Muscle layer of colon (tissue), 2 donors: ENCODE results near the gene KRT73.

Experiments
- H3K27ac ChIP-seq: one replicate; pipeline ENCODE4 v1.7.0; 2013; ENCODE audit warnings: low read depth, mild to moderate bottlenecking, low read length, moderate library complexity
- H3K27me3 ChIP-seq, 2 donors: one replicate each; pipeline ENCODE4 v1.7.0; 2013; ENCODE audit warnings: low read length in 2 of 2, mild to moderate bottlenecking in 2 of 2; ENCODE audit not compliant: insufficient read depth in 2 of 2, control insufficient read depth in 1 of 2
- H3K36me3 ChIP-seq: one replicate; pipeline ENCODE4 v1.7.0; 2013; ENCODE audit warnings: mild to moderate bottlenecking, low read length; ENCODE audit not compliant: insufficient read depth
- H3K4me1 ChIP-seq: one replicate; pipeline ENCODE4 v1.7.0; 2013; ENCODE audit warnings: mild to moderate bottlenecking, low read length; ENCODE audit not compliant: insufficient read depth
- H3K4me3 ChIP-seq, 2 donors: one replicate each; pipeline ENCODE4 v1.7.0; 2013; ENCODE audit warnings: low read length in 2 of 2, low read depth in 1 of 2, mild to moderate bottlenecking in 1 of 2, moderate library complexity in 1 of 2
- H3K9ac ChIP-seq: one replicate; pipeline ENCODE4 v1.7.0; 2013; ENCODE audit warnings: low read length
- H3K9me3 ChIP-seq: one replicate; pipeline ENCODE4 v1.7.0; 2013; ENCODE audit warnings: mild to moderate bottlenecking, low read length
- donor health status: abdominal sarcoma.
- donor health status: Adenocarcinoma of cecum.

KRT73 gene

GRCh38 chr12:52591521-52591920, 26.8 kb downstream of the KRT73 start:
- no peaks in the 10 kb centered on the region for H3K27me3 ChIP-seq
- H3K9me3 ChIP-seq, result no peaks in the 10 kb centered on the region
- H3K27ac ChIP-seq, result no peak overlapping the region
- H3K36me3 ChIP-seq, result no peaks in the 10 kb centered on the region
- no peaks in the 10 kb centered on the region for H3K4me1 ChIP-seq
- no peak overlapping the region for H3K9ac ChIP-seq
- H3K4me3 ChIP-seq, result no peak overlapping the region

GRCh38 chr12:52590021-52590420, 28.3 kb downstream of the KRT73 start:
- H3K9me3 ChIP-seq, result no peaks in the 10 kb centered on the region
- H3K4me3 ChIP-seq, result no peak overlapping the region
- no peak overlapping the region for H3K27ac ChIP-seq
- H3K4me1 ChIP-seq, result no peaks in the 10 kb centered on the region
- no peaks in the 10 kb centered on the region for H3K27me3 ChIP-seq
- H3K36me3 ChIP-seq, result no peaks in the 10 kb centered on the region
- no peak overlapping the region for H3K9ac ChIP-seq

DNA sequence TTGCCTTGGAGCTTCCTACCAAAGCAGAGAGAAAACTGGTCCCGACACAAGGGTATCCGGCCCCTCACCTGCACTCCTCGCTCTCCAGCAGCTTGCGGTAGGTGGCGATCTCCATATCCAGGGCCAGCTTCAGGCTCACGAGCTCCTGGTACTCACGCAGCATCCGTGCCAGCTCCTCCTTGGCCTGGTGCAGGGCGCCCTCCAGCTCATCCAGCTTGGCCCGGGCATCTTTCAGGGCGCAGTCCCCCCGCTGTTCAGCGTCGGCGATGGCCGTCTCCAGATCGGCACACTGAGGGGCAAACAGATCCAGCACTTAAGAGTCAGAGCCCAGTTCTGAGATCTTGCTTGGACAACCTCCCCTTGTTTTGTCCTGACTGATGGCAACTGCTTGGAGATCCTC, 30.8 kb downstream of the KRT73 start:
- Histone ChIP-seq H3K36me3 (no peaks in the 10 kb centered on the region), H3K4me1 (no peaks in the 10 kb centered on the region), H3K9ac (no peak overlapping the region), H3K4me3 (no peak overlapping the region), H3K9me3 (no peaks in the 10 kb centered on the region), H3K27ac (no peak overlapping the region), H3K27me3 (peaks cover 0 to 3% of the 10 kb centered on the region in 2 donors)

- Histone ChIP-seq H3K4me3 (no peak overlapping the region), H3K4me1 (no peaks in the 10 kb centered on the region), H3K27me3 (peaks cover 0 to 3% of the 10 kb centered on the region in 2 donors), H3K36me3 (no peaks in the 10 kb centered on the region), H3K27ac (no peak overlapping the region), H3K9me3 (no peaks in the 10 kb centered on the region), H3K9ac (no peak overlapping the region)
These were observed 32.4 kb downstream of the KRT73 start for GRCh38 chr12:52585946-52586345.

DNA sequence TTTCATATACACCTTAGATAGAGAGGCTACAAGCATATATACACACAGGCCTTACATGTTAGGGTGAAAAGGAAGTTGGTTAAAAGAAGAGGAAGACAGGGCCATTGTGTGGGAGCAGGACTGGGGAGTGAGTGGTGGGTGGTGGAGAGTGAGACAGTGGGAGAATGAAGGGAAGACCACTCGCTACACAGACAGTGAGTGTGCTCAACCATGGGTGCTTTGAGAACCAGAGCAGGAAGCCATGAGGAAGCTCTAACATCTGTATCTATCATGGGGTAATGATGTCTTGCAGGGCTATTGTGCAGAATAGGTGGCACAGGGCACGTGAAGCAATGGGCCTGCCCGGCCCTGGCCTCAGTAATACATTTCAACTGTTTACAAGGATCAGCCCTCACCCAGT, 33.3 kb downstream of the KRT73 start:
- Histone ChIP-seq H3K4me1 (no peaks in the 10 kb centered on the region), H3K4me3 (no peak overlapping the region), H3K27ac (no peak overlapping the region), H3K9ac (no peak overlapping the region), H3K36me3 (no peaks in the 10 kb centered on the region), H3K9me3 (no peaks in the 10 kb centered on the region), H3K27me3 (peaks cover 0 to 3% of the 10 kb centered on the region in 2 donors)

- H3K4me3 ChIP-seq, result no peak overlapping the region
- H3K4me1 ChIP-seq, result no peaks in the 10 kb centered on the region
- no peaks in the 10 kb centered on the region for H3K36me3 ChIP-seq
- H3K9me3 ChIP-seq, result no peaks in the 10 kb centered on the region
- H3K27me3 ChIP-seq, result peaks cover 0 to 3% of the 10 kb centered on the region in 2 donors
- H3K9ac ChIP-seq, result no peak overlapping the region
- no peak overlapping the region for H3K27ac ChIP-seq
These were observed 34.1 kb downstream of the KRT73 start for GRCh38 chr12:52584156-52584682.

DNA sequence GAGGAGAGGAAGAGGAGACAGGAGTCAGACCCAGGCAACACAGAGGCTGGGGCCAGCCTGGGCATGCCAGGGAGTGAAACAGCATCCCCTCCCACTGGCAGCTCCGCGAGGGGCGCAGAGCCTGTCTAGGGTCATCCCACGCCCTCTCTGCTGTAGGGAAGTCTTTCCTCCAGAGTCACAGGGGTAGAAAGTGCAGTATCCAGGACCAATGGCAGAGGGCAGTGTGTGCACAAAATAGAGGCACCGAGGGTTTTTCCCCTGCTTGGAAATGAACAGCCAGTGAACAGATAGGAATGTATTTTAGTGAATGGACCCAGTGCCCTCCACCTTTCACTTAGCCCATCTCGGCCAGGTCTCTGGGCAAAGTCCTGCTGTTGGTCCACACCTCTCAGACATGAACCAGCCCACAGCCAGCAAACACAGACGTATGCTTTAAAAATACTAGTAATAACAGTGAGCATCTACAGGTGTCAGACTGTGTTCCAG, 35.3 kb downstream of the KRT73 start:
- Histone ChIP-seq H3K36me3 (no peaks in the 10 kb centered on the region), H3K27ac (no peak overlapping the region), H3K4me3 (no peak overlapping the region), H3K4me1 (no peaks in the 10 kb centered on the region), H3K9me3 (no peaks in the 10 kb centered on the region), H3K9ac (no peak overlapping the region), H3K27me3 (peaks cover 0 to 3% of the 10 kb centered on the region in 2 donors)

DNA sequence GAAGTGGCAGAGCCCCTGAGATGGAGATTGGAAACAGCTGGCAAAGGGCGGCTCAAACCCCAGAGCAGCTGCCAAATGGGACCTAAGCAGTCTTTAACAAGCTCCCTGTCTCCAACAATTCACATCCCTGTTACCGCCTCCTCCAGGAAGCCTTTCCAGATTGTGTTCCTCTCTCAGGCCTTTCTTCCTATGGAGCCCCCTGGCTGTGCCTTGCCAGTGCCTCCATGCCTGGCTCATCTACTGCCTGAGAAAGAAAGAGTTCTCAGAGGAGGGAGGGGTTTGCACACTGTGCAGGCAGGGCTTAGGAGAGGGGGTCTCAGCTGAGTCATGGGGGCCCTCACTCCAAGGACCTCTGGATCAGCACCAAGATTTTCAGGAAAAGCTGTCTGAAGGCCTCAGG, 35.9 kb downstream of the KRT73 start:
- peaks cover 0 to 3% of the 10 kb centered on the region in 2 donors for H3K27me3 ChIP-seq
- no peak overlapping the region for H3K27ac ChIP-seq
- H3K9ac ChIP-seq, result no peak overlapping the region
- no peaks in the 10 kb centered on the region for H3K4me1 ChIP-seq
- H3K36me3 ChIP-seq, result no peaks in the 10 kb centered on the region
- H3K9me3 ChIP-seq, result no peaks in the 10 kb centered on the region
- no peak overlapping the region for H3K4me3 ChIP-seq

GRCh38 chr12:52581481-52581880, 36.9 kb downstream of the KRT73 start:
- Histone ChIP-seq H3K9ac (no peak overlapping the region), H3K27ac (no peak overlapping the region), H3K36me3 (no peaks in the 10 kb centered on the region), H3K27me3 (peaks cover 0 to 3% of the 10 kb centered on the region in 2 donors), H3K4me3 (no peak overlapping the region), H3K9me3 (no peaks in the 10 kb centered on the region), H3K4me1 (no peaks in the 10 kb centered on the region)

GRCh38 chr12:52581066-52581465, 37.3 kb downstream of the KRT73 start:
- H3K27me3 ChIP-seq, result peaks cover 0 to 3% of the 10 kb centered on the region in 2 donors
- no peaks in the 10 kb centered on the region for H3K9me3 ChIP-seq
- no peak overlapping the region for H3K9ac ChIP-seq
- no peaks in the 10 kb centered on the region for H3K36me3 ChIP-seq
- no peak overlapping the region for H3K27ac ChIP-seq
- H3K4me1 ChIP-seq, result no peaks in the 10 kb centered on the region
- H3K4me3 ChIP-seq, result no peak overlapping the region

GRCh38 chr12:52580496-52580895, 37.9 kb downstream of the KRT73 start:
- peaks cover 0 to 3% of the 10 kb centered on the region in 2 donors for H3K27me3 ChIP-seq
- H3K9ac ChIP-seq, result no peak overlapping the region
- H3K36me3 ChIP-seq, result no peaks in the 10 kb centered on the region
- no peaks in the 10 kb centered on the region for H3K9me3 ChIP-seq
- H3K4me1 ChIP-seq, result no peaks in the 10 kb centered on the region
- no peak overlapping the region for H3K4me3 ChIP-seq
- no peak overlapping the region for H3K27ac ChIP-seq
